ENCODE results near the gene PLXNC1. TPM values are rescaled to one million over a fixed set of nuclear protein-coding genes. Genes with fewer than 3 reads are reported as not detected.
"Not testable (repeated sequence)": the region's sequence is repeated elsewhere in the genome, so short reads cannot be mapped to it uniquely, and the experiment has no call there.

The PLXNC1 gene
- polyA plus RNA-seq, 3 donors: 0.84 to 4.6 (median 3.2) TPM

DNA sequence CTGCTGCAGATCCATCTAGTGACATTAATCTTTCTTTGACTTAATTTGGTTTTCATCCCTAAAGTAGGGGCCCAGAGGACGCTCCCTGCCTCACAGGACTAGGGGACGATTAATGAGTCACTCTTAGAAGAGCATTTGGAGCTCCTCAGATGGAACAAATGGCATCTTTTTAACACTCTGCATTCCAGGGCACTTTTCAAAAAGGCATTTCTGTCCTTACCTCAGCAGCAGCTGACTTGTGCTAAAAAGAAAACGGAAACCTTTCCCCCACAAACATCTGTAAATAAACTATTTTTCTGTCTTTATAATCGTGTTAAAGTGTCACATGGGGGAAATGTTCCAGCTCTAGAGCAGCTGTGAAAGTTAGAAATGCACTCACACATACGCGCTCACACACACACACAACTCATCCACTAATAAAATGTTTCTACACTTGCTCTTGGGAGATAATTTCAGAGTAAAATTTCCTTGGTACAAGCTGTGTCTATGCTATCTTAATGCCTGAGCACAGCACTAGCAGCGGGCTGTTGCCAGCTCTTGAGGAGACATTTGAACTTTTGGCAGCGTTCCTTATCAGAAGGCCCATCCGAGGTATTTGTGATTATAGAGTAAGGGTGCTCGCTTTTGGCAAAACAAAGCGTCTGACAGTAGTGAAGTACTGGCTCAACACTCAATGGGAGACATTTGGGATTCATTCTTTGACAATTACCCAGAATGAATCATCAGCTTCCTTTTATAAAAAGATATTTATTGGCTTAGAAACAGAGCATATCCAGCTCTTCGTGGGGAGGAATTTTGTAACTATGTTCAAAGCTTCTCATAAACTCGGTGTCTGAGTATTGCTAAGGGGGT, 141.3 kb downstream of the PLXNC1 start:
- no peak overlapping the region for H3K27ac ChIP-seq (ENCODE audit: low read depth, low read length)
- WGBS, 3 donors: 34 to 53% (median 46%) methylated on average over 13 of the region's 13 CpGs

DNA sequence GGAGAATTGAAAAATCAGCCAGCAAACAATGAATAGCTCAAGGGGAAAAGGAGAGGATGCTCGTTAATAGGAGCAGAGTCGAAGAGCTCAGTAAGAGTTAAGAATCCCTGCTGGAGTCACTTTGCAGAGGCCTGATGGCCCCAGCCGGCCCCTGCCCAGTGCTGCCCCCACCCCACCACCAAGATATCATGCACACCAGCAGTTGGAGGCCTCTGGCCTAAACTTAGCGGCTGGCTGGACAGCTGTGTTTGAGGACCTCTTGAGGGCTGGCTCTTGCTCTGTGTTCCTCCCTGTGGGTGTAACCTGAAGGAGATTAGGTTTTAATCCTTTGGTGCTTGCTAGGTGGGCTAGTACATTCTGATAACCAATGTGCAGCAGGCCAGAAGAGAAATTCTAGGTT, 142.0 kb downstream of the PLXNC1 start:
- no peak overlapping the region for H3K27ac ChIP-seq (ENCODE audit: low read depth, low read length)
- WGBS, 3 donors: 60 to 67% (median 65%) methylated on average over 4 of the region's 4 CpGs

DNA sequence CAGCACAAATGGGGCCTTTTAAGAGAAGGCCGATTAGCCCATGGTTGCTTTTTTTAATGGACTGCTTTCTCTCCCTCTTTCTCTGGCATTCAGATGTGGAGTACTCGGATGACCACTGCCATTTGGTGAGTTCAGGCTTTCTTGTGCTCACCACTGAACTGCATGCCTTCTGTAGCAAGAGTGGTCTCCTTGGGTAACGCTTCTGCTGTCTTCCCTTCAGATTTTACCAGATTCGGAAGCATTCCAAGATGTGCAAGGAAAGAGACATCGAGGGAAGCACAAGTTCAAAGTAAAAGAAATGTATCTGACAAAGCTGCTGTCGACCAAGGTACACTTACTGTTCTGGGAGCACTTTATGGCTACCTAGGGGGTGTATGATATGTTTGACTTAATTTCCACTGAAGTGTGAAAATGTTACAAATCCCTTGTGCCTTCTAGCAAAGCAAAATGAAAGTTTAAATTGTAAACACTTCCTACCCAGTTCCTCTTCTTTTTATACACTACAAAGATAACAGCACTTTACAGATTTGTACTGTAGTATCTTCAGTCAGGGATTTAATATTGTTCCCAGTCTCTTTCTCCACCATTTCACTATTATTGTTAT, 148.8 kb downstream of the PLXNC1 start:
- H3K27ac ChIP-seq (ENCODE audit: low read depth, low read length): no peak overlapping the region
- WGBS, 3 donors: 92 to 95% (median 92%) methylated on average over 6 of the region's 6 CpGs

DNA sequence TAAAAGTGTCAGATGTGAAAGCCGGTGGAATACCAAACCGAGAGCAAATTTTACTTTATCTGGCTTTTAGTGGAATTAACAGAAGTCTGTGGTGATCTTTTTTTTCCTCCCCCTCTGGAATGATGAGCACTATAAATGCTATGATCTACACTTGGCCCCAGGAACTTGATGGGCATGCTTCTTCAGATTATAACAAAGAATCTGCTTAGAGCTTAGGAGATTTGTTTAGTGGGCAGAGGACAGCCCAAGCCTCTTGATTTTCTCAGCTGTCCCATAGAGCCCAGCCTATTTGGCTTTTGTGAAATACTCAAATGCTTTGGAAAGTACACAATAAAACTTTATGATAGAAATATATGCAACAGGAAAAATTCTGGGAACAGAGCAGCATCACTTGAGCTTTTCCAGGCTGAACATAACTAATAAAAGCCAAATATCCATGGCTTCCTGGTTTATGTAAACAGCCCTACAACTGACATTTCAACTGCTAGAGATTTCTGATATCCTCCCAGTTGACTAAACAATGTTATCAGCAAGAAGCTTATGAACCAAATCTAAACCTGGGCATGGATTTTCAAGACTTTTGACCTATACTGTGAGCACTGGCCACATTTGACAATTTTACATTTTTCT, 149.6 kb downstream of the PLXNC1 start:
- no peak overlapping the region for H3K27ac ChIP-seq (ENCODE audit: low read depth, low read length)
- 86 to 99% (median 99%) methylated on average over 2 of the region's 2 CpGs for WGBS, 3 donors

DNA sequence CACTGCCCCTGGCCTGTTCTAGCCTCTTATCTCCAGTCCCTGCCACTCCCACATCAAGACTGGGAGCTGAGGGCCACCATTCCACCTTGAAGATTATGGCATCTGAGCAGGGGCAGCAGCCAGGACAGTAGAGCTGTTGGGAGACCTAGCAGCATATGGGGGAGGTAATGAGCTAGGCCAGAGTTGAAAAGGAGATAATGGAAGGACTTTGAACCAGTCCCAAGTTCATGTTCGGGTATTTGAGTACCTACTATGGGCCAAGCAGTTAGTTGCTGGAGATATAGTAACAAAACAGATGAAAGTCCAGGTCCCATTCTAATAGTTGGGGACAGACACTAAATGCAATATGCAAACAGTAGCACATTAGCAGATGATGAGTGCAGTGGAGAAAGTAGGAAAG, 151.5 kb downstream of the PLXNC1 start:
- no peak overlapping the region for H3K27ac ChIP-seq (ENCODE audit: low read depth, low read length)
- 53 to 86% (median 86%) methylated on average over 1 of the region's 1 CpG for WGBS, 3 donors

DNA sequence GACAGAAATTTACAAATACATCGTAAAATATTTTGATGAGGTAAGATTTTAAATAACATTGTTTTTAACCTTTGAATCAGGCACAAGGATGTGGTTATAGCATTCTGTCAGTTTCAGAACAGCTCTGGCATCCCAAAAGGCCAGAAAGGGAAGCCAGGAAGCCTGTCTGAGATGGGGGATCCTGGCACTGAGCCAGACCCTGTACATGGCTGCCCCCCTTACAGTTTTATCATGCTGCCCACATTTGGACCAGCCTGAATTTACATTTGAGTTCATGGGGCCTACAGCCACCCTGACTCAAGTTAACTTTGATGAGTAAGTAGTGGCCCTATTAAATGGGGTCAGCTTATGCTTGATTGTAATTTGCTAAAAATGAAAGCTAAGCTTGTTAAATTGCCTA, 155.6 kb downstream of the PLXNC1 start:
- H3K27ac ChIP-seq (ENCODE audit: low read depth, low read length): no peak overlapping the region
- 94 to 98% (median 97%) methylated on average over 1 of the region's 1 CpG for WGBS, 3 donors

DNA sequence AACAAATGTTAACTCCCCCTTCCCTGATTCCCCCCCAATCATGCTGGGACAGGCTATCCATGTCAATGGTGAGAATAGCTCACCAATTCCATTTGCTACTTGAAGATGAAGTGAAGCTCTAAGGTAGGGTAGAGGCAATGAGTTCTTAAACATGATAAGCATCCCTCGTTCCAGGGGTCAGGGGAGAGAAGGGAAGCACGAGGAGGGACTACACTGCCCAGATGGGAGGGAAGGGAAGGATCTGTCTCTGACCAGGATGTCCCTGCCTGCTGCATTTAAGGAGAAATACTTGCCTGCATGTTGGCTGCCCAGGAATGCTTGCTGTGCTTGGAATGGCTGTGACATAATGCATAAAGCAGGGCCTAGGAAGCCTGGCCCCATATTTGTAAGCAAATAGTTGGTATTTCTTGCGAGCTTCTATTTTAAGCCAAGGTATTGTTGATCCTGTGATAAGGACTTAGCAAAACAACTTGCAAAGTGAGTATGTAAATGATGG, 156.2 kb downstream of the PLXNC1 start:
- WGBS, 3 donors: 75 to 96% (median 93%) methylated on average over 3 of the region's 3 CpGs
- no peak overlapping the region for H3K27ac ChIP-seq (ENCODE audit: low read depth, low read length)

DNA sequence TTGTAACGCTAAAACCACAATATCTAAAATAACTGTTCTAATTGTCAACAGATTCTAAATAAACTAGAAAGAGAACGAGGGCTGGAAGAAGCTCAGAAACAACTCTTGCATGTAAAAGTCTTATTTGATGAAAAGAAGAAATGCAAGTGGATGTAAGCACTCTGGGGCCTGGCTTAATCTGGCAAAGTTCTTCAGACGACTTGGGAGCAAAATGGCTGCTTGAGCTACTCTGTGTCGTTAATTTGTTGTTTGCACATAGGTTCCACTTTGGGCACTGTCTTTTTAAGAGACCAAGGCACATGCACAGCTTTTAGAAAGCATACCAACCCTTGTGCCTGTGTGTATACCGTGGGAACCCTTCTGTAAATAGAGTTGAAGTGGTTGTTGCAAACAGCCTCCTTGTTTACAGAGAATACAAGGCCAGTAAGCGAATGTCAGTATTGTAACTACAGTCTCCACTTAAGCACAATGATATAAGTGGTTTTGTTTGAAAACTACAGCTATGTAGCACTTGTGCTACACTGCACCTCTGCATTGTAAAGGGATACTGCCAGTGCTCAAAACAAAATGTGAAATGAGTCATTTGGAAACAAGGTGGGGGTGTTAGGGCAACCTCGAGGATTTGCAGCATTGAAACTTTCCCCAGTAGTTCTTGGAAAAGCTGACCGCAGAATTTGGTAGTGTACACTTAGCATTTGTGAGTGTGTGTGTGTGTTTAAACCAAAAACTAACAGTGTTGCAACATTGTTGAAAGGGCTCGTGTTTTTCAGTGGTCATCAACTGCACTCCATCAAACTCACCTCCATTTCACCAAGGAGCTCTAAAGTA, 157.0 kb downstream of the PLXNC1 start:
- H3K27ac ChIP-seq (ENCODE audit: low read depth, low read length): no peak overlapping the region
- WGBS, 3 donors: 67 to 83% (median 80%) methylated on average over 9 of the region's 9 CpGs

DNA sequence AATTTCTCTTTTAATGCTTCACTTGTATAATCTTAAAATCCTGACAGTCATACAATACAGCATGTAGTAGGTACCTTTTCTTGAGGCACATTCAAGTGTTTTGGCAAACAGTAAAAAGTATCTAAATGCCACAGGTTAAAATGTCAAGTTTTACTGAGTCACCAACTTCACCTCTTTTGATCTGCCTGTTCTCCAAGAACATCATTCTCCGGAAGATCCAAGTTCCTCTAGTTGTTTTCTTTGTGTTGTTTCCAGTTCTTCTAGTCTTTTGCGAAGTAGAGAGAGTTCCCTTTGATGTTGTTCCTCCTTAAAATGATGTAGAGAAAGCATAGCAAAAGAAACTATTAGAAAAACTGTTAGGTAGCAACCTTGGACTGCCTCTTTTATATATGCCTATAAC, 160.2 kb downstream of the PLXNC1 start:
- H3K27ac ChIP-seq (ENCODE audit: low read depth, low read length): no peak overlapping the region
- WGBS, 3 donors: 79 to 92% (median 83%) methylated on average over 2 of the region's 2 CpGs

DNA sequence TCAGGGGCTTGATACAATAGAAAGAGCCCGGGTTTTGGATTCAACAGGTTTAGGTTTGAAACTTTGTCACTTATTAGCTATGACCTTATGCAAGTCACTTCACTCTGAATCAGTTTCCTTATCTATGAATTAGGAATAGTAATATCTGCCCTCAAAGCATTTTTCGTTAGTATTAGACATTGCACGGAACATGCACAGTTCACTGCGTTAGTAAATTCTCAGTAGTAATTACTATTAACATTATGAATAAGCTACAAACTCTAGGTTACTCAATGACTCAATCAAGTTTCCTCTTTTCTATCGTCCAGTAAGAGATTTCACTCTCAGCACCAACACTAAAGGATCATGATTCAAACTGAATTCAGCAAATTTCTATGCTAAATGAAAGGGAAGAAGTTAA, 161.0 kb downstream of the PLXNC1 start:
- 88 to 94% (median 88%) methylated on average over 5 of the region's 5 CpGs for WGBS, 3 donors
- no peak overlapping the region for H3K27ac ChIP-seq (ENCODE audit: low read depth, low read length)

DNA sequence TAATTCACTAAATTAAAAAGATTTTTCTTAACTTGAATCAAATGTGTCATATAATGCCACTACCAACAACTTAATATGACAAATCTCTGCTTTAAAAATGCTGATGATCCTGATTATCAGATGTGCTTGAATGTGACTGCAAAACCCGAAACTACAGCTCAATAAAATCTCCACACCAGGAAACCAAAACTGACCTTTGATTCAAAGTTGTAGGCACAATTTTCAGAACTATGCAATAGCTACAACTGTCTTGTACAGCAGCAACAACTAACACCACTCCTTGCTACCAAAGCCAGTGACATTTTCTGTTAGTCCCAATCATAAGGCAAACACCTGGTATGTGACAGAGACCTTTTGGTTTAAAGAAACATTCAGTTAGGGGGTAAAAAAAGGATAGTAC, 164.0 kb downstream of the PLXNC1 start:
- no peak overlapping the region for H3K27ac ChIP-seq (ENCODE audit: low read depth, low read length)
- WGBS, 3 donors: 96 to 100% (median 100%) methylated on average over 1 of the region's 1 CpG

DNA sequence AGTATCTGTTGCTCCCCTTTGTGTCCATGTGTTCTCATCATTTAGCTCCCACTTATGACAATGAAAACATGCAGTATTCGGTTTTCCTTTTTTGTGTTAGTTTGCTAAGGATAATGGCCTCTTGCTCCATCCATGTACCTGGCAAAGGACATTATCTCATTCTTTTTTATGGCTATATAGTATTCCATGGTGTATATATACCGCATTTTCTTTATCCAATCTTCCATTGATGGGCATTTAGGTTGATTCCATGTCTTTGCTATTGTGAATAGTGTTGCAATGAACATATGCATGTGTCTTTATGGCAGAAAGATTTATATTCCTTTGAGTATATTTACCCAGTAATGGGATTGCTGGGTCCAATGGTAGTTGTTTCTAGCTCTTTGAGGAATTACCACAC, 168.2 kb downstream of the PLXNC1 start:
- H3K27ac ChIP-seq (ENCODE audit: low read depth, low read length): not testable (repeated sequence)
- WGBS, 3 donors: 90 to 99% (median 97%) methylated on average over 2 of the region's 2 CpGs

DNA sequence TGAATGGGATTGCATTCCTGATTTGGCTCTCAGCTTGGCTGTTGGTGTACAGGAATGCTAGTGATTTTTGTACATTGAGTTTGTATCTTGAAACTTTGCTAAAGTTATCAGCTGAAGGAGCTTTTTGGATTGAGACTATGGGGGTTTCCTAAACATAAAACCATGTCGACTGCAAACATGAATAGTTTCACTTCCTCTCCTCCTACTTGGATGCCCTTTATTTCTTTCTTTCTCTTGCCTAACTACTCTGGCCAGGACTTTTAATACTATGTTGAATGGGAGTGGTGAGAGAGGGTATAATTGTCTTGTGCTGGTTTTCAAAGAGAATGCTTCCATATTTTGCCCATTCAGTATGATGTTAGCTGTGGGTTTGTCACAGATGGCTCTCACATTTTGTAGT, 169.8 kb downstream of the PLXNC1 start:
- no peak overlapping the region for H3K27ac ChIP-seq (ENCODE audit: low read depth, low read length)
- 38 to 96% (median 51%) methylated on average over 1 of the region's 1 CpG for WGBS, 3 donors

DNA sequence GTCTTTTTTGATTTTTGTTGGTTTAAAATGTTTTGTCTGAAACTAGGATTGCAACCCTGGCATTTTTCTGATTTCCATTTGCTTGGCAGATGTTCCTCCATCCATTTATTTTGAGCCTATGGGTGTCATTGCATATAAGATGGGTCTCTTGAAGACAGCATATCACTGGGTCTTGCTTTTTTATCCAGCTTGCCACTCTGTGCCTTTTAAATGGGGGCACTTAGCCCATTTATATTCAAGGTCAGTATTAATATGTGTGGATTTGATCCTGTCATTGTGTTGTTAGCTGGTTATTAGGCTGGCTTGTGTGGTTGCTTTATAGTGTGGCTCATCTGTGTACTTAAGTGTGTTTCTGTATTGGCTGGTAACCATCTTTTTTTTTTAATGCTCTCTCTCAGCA, 171.7 kb downstream of the PLXNC1 start:
- H3K27ac ChIP-seq (ENCODE audit: low read depth, low read length): no peak overlapping the region

DNA sequence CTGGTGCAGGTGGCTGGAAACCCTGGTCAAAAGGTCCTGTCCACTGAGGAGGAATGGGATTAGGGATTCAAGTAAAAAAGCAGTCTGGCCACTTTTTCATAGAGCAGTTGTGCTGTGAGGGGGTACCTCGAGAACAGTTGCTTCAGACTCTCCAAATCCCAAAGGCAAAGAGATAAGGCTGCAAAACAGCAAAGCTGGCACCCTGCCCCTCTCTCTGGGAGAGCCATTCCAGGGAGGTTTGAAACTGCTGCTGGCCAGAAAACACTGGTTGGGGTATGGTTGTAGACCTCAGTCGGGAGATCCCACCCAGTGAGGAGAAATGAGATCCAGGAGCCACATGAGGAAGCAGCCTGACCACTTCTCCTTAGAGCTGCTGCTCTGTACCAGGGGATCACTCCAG, 174.0 kb downstream of the PLXNC1 start:
- 91% methylated on average over 2 of the region's 2 CpGs for WGBS, 3 donors

DNA sequence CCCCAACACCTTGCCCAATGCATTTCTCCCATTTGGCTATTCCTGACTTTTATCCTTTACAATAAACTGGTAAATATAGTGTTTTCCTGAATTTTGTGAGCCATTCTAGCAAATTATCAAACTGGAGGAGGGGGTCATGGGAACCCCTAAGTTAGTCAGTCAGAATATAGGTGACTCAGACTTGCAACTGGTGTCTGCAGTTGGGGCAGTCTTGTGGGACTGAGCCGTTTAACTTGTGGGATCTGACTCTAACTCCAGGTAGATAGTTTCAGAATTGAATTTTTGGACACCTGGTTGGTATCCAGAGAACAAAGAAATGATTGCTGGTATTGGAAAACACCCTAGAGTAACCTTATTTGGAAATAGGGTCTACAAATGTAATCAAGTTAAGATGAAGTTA, 177.9 kb downstream of the PLXNC1 start:
- 90 to 100% (median 93%) methylated on average over 1 of the region's 1 CpG for WGBS, 3 donors
- no peak overlapping the region for H3K27ac ChIP-seq (ENCODE audit: low read depth, low read length)

More for the DNA sequence above, 174.0 kb downstream of the PLXNC1 start:
- H3K27ac ChIP-seq (ENCODE audit: low read depth, low read length): no peak overlapping the region

DNA sequence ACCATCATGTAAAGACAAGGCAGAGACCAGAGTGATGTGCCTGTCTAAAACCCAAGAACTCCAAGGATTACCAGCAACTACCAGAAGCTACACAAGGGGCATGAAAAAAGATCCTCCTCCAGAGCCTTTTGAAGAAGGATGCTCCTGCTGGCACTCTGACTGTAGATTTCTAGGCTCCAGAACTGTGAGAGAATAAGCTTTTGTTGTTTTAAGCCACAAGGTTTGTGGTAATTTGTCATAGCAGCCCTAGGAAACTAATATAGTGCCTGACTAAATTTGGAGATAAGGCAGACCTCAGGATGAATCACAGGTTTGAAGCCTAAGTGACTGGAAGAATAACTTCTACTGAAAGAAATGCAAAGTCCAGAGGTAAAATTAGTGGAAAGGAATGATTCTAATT, 178.3 kb downstream of the PLXNC1 start:
- H3K27ac ChIP-seq (ENCODE audit: low read depth, low read length): no peak overlapping the region

DNA sequence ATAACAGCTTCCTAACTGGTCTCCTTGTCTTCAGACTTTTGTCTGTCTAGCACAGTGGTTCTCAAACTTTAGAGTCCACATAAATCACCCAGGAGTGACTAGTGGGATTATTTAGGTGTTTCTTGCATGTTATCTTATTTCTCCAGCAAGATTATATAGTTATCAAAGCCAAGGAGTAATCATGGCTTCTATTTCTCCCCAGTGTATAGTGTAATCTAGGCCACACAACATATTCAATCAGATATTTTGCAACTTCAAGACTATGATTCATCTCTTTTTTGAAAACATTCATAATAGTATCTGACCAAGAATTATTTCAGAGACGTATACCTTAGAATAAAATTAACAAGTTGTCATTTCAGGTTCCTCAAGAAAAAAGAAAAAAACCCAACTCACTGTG, 179.4 kb downstream of the PLXNC1 start:
- H3K27ac ChIP-seq (ENCODE audit: low read depth, low read length): no peak overlapping the region
- 68 to 89% (median 76%) methylated on average over 1 of the region's 1 CpG for WGBS, 3 donors

DNA sequence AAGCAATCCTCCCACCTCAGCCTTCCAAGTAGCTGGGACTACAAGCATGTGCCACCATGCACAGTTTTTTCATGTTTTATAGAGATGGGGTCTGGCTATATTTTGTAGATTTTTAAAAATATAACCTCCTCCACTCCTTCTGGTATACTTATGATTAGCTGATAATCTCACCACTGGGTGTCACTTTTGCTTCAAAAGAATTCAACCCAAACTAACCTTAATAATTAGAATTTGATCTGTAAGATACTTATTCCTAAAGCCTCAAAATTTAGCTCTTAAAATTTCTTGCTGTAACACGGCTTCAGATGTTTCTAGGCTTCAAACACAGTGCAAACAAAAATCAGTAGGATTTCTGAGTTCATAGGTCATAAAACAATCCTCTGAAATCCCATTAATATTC, 181.0 kb downstream of the PLXNC1 start:
- H3K27ac ChIP-seq (ENCODE audit: low read depth, low read length): no peak overlapping the region
- 83 to 95% (median 93%) methylated on average over 1 of the region's 1 CpG for WGBS, 3 donors

Data from adipose tissue (tissue), 3 donors.